Memory B cell (primary cell): ENCODE measurements around the gene CERKL.

ENCODE experiments used
- ATAC-seq: fragments of 150-1000 bp; cut with Tn5 transposase; 2 replicates; pipeline ENCODE4 v1.10.0; 2021; ENCODE audit warnings: low read depth, mild to moderate bottlenecking, moderate library complexity
- DNase-seq, 2 donors: peaks; one replicate each; pipeline ENCODE4 v3.0.0; 2022; ENCODE audit warnings: low spot score in 2 of 2
- H3K27ac Mint-ChIP-seq: one replicate; pipeline ENCODE4 v1.8.0; 2022; ENCODE audit warnings: mild to moderate bottlenecking, moderate library complexity, mixed read lengths
- H3K27me3 Mint-ChIP-seq: one replicate; pipeline ENCODE4 v1.8.0; 2022; ENCODE audit warnings: mixed read lengths
- H3K36me3 Mint-ChIP-seq: one replicate; pipeline ENCODE4 v1.8.0; 2022; ENCODE audit warnings: mild to moderate bottlenecking, mixed read lengths
- H3K4me1 Mint-ChIP-seq: one replicate; pipeline ENCODE4 v1.8.0; 2022; ENCODE audit warnings: mixed read lengths
- H3K4me3 Mint-ChIP-seq: one replicate; pipeline ENCODE4 v1.8.0; 2022; ENCODE audit warnings: mild to moderate bottlenecking, moderate library complexity, mixed read lengths
- H3K9me3 Mint-ChIP-seq: one replicate; pipeline ENCODE4 v1.8.0; 2022; ENCODE audit warnings: mixed read lengths

CERKL gene

GRCh38 chr2:181563101-181563692 is 93.7 kb downstream of the CERKL start:
- no peak for ATAC-seq
- Mint-ChIP-seq H3K27ac (no peak overlapping the region), H3K4me3 (no peak overlapping the region), H3K36me3 (no peaks in the 10 kb centered on the region), H3K9me3 (no peaks in the 10 kb centered on the region), H3K27me3 (peaks cover 4% of the 10 kb centered on the region), H3K4me1 (peaks cover 3% of the 10 kb centered on the region)
- DNase-seq: no peak

GRCh38 chr2:181558371-181558770 is 98.5 kb downstream of the CERKL start:
- Mint-ChIP-seq H3K27me3 (no peaks in the 10 kb centered on the region), H3K9me3 (no peaks in the 10 kb centered on the region), H3K4me1 (no peaks in the 10 kb centered on the region), H3K4me3 (no peak overlapping the region), H3K36me3 (peaks cover 2% of the 10 kb centered on the region), H3K27ac (no peak overlapping the region)
- no peak for DNase-seq
- ATAC-seq: no peak

GRCh38 chr2:181554061-181554830 is 102.7 kb downstream of the CERKL start:
- H3K4me3 Mint-ChIP-seq: no peak overlapping the region
- no peaks in the 10 kb centered on the region for H3K4me1 Mint-ChIP-seq
- no peak for DNase-seq
- no peak overlapping the region for H3K27ac Mint-ChIP-seq
- ATAC-seq: no peak
- H3K9me3 Mint-ChIP-seq: no peaks in the 10 kb centered on the region
- peaks cover 2% of the 10 kb centered on the region for H3K36me3 Mint-ChIP-seq
- H3K27me3 Mint-ChIP-seq: no peaks in the 10 kb centered on the region

GRCh38 chr2:181553244-181553643 is 103.7 kb downstream of the CERKL start:
- H3K9me3 Mint-ChIP-seq: no peaks in the 10 kb centered on the region
- DNase-seq (no peak), ATAC-seq (no peak)
- peaks cover 2% of the 10 kb centered on the region for H3K36me3 Mint-ChIP-seq
- no peaks in the 10 kb centered on the region for H3K27me3 Mint-ChIP-seq
- H3K4me1 Mint-ChIP-seq: no peaks in the 10 kb centered on the region
- no peak overlapping the region for H3K27ac Mint-ChIP-seq
- no peak overlapping the region for H3K4me3 Mint-ChIP-seq

- H3K4me1 Mint-ChIP-seq: no peaks in the 10 kb centered on the region
- peaks cover 4% of the 10 kb centered on the region for H3K36me3 Mint-ChIP-seq
- DNase-seq (no peak), ATAC-seq (no peak)
- no peak overlapping the region for H3K4me3 Mint-ChIP-seq
- H3K27ac Mint-ChIP-seq: no peak overlapping the region
- H3K27me3 Mint-ChIP-seq: no peaks in the 10 kb centered on the region
- no peaks in the 10 kb centered on the region for H3K9me3 Mint-ChIP-seq
Measured at GRCh38 chr2:181552808-181553207, 104.1 kb downstream of the CERKL start.

GRCh38 chr2:181546086-181546485 is 110.8 kb downstream of the CERKL start:
- no peak overlapping the region for H3K27ac Mint-ChIP-seq
- H3K36me3 Mint-ChIP-seq: peaks cover 5% of the 10 kb centered on the region
- no peaks in the 10 kb centered on the region for H3K9me3 Mint-ChIP-seq
- H3K4me1 Mint-ChIP-seq: no peaks in the 10 kb centered on the region
- DNase-seq: no peak
- no peak for ATAC-seq
- H3K4me3 Mint-ChIP-seq: no peak overlapping the region
- no peaks in the 10 kb centered on the region for H3K27me3 Mint-ChIP-seq

GRCh38 chr2:181542170-181542569 is 114.7 kb downstream of the CERKL start:
- no peak overlapping the region for H3K27ac Mint-ChIP-seq
- DNase-seq (no peak), ATAC-seq (no peak)
- H3K4me3 Mint-ChIP-seq: no peak overlapping the region
- no peaks in the 10 kb centered on the region for H3K4me1 Mint-ChIP-seq
- H3K9me3 Mint-ChIP-seq: no peaks in the 10 kb centered on the region
- H3K27me3 Mint-ChIP-seq: no peaks in the 10 kb centered on the region
- H3K36me3 Mint-ChIP-seq: peaks cover 21% of the 10 kb centered on the region

GRCh38 chr2:181540421-181540820 is 116.5 kb downstream of the CERKL start:
- Mint-ChIP-seq H3K27me3 (no peaks in the 10 kb centered on the region), H3K4me3 (no peak overlapping the region), H3K27ac (peak overlapping the region; percentile 3), H3K4me1 (no peaks in the 10 kb centered on the region), H3K9me3 (no peaks in the 10 kb centered on the region), H3K36me3 (peaks cover 23% of the 10 kb centered on the region)
- ATAC-seq: no peak
- DNase-seq: no peak

GRCh38 chr2:181536730-181537129 is 120.2 kb downstream of the CERKL start:
- ATAC-seq (no peak), DNase-seq (no peak)
- no peaks in the 10 kb centered on the region for H3K27me3 Mint-ChIP-seq
- H3K9me3 Mint-ChIP-seq: no peaks in the 10 kb centered on the region
- no peaks in the 10 kb centered on the region for H3K4me1 Mint-ChIP-seq
- H3K27ac Mint-ChIP-seq: no peak overlapping the region
- no peak overlapping the region for H3K4me3 Mint-ChIP-seq
- H3K36me3 Mint-ChIP-seq: peaks cover 44% of the 10 kb centered on the region

- Mint-ChIP-seq H3K4me3 (no peak overlapping the region), H3K9me3 (no peaks in the 10 kb centered on the region), H3K27me3 (no peaks in the 10 kb centered on the region), H3K27ac (no peak overlapping the region), H3K36me3 (peaks cover 33% of the 10 kb centered on the region), H3K4me1 (no peaks in the 10 kb centered on the region)
- DNase-seq (no peak), ATAC-seq (no peak)
Measured at GRCh38 chr2:181528441-181528840, 128.5 kb downstream of the CERKL start.

GRCh38 chr2:181527058-181527457 is 129.8 kb downstream of the CERKL start:
- Mint-ChIP-seq H3K27ac (no peak overlapping the region), H3K36me3 (peaks cover 26% of the 10 kb centered on the region), H3K9me3 (no peaks in the 10 kb centered on the region), H3K4me1 (no peaks in the 10 kb centered on the region), H3K4me3 (no peak overlapping the region), H3K27me3 (no peaks in the 10 kb centered on the region)
- ATAC-seq: no peak
- no peak for DNase-seq

GRCh38 chr2:181526014-181526413 is 130.9 kb downstream of the CERKL start:
- Mint-ChIP-seq H3K36me3 (peaks cover 29% of the 10 kb centered on the region), H3K27me3 (no peaks in the 10 kb centered on the region), H3K9me3 (no peaks in the 10 kb centered on the region), H3K4me1 (no peaks in the 10 kb centered on the region), H3K4me3 (no peak overlapping the region), H3K27ac (peak overlapping the region; percentile 65)
- ATAC-seq (no peak), DNase-seq (no peak)

- ATAC-seq: no peak
- no peaks in the 10 kb centered on the region for H3K4me1 Mint-ChIP-seq
- peaks cover 33% of the 10 kb centered on the region for H3K36me3 Mint-ChIP-seq
- H3K4me3 Mint-ChIP-seq: no peak overlapping the region
- H3K27me3 Mint-ChIP-seq: no peaks in the 10 kb centered on the region
- no peak overlapping the region for H3K27ac Mint-ChIP-seq
- no peak for DNase-seq
- H3K9me3 Mint-ChIP-seq: no peaks in the 10 kb centered on the region
Measured at GRCh38 chr2:181523756-181524155, 133.1 kb downstream of the CERKL start.

GRCh38 chr2:181520253-181520652 is 136.7 kb downstream of the CERKL start:
- ATAC-seq: no peak
- H3K27ac Mint-ChIP-seq: peak overlapping the region; percentile 12
- H3K36me3 Mint-ChIP-seq: peaks cover 21% of the 10 kb centered on the region
- H3K4me1 Mint-ChIP-seq: no peaks in the 10 kb centered on the region
- DNase-seq: no peak
- H3K4me3 Mint-ChIP-seq: no peak overlapping the region
- no peaks in the 10 kb centered on the region for H3K27me3 Mint-ChIP-seq
- H3K9me3 Mint-ChIP-seq: no peaks in the 10 kb centered on the region
